Umbilical cord (tissue), 2 donors: ENCODE measurements around the gene WSB1. TPM values are rescaled to one million over a fixed set of nuclear protein-coding genes. Genes with fewer than 3 reads are reported as not detected.

Experiments used
- DNase-seq: peaks from one replicate; pipeline ENCODE4 v3.0.0-alpha.2; 2015; ENCODE audit warnings: low spot score
- total RNA-seq: library from RNA; depleted of rRNA; stranded (reverse); fragments of >200 nt; gene quantifications from one replicate; pipeline ENCODE4 v1.2.3, GENCODE V29; 2014; ENCODE audit warnings: low replicate concordance; ENCODE audit not compliant: insufficient read depth

The WSB1 gene
- total RNA-seq, 1 donor from 2014 or later: 443 TPM

- no peak for DNase-seq
Observed at GRCh38 chr17:27357236-27357635, 63.3 kb downstream of the WSB1 start.

- no peak for DNase-seq
Observed at GRCh38 chr17:27360507-27360906, 66.6 kb downstream of the WSB1 start.

- no peak for DNase-seq
Observed at GRCh38 chr17:27361695-27362094, 67.8 kb downstream of the WSB1 start.

DNA sequence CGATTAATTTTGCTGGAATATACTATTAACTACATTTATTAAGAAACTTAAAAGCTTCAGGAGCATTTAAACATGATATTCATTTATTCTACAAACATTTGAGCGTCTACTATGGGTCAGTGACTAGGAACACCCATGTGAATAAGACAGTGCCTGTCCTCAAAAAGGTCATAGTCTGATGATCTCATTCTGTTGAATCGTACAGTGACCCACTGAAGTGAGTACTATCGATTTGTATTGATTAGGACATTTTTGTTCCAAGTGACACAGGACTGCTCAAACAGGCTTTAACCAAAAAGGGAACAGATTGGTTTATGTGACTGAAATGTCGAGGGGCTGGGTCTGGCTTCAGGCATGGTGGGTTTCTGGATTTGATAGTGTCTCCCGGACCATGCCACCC lies 68.6 kb downstream of the WSB1 start:
- no peak for DNase-seq

DNA sequence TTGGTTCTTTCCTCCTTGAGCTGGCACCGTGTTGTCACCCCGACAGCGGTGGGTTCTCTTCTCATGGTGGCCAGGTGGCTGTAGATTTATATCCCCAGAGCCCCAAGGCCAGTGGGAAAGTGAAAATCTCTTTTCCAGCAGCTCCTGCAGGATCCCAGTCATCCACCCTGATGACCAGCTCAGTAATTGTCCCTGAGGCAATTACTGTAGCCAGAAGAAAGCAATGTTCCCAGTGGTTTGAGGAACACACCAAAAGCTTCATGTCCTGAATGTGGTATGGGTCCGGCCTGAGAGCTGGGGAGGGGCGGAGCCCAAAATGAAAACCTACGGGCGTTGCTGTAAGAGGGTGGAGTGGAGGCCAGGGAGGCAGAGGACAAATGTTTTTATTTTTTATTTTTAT lies 69.0 kb downstream of the WSB1 start:
- no peak for DNase-seq

DNA sequence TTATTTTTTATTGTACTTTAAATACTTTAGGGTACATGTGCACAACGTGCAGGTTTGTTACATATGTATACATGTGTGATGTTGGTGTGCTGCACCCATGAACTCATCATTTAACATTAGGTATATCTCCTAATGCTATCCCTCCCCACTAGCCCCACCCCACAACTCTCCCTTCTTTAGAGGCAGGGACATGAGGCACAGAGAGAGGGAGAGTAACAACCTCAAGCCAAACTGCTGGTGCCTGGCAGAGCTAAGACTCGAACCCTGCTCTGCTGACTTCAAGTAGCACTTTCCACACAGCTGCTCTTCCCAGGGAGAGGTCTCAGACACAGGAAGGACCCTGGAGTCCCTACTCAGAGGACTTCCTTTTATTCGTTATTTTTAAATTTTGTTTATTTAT lies 69.4 kb downstream of the WSB1 start:
- DNase-seq: no peak

Other genes starting within 250 kb of the WSB1 start
- 43.1 TPM for gene KSR1, start 162.3 kb downstream of the WSB1 start, total RNA-seq